RWPE2 (cell line): ENCODE data around the gene ELOVL7.
"Not testable (repeated sequence)": the region's sequence is repeated elsewhere in the genome, so short reads cannot be mapped to it uniquely, and the experiment has no call there.

Source experiments
- ATAC-seq: fragments of 200-7000 bp; cut with Tn5 transposase; 3 replicates; pipeline ENCODE4 v1.9.1; 2021; ENCODE audit warnings: low read depth
- DNase-seq: peaks from one replicate; pipeline ENCODE4 v3.0.0-alpha.2; 2020; ENCODE audit warnings: low spot score
- H3K27ac ChIP-seq: fragments of 450-650 bp; 2 replicates; pipeline ENCODE4 v1.5.1; 2017; ENCODE audit warnings: mild to moderate bottlenecking; ENCODE audit not compliant: poor library complexity, severe bottlenecking
- H3K27me3 ChIP-seq: fragments of 250-450 bp; sonication (Bioruptor Pico); 2 replicates; pipeline ENCODE4 v1.5.1; 2021; ENCODE audit warnings: mild to moderate bottlenecking, moderate library complexity; ENCODE audit not compliant: insufficient read depth, poor library complexity, severe bottlenecking
- H3K36me3 ChIP-seq: fragments of 250-450 bp; sonication (Bioruptor Pico); 2 replicates; pipeline ENCODE4 v1.5.1; 2020; ENCODE audit warnings: low read depth, mild to moderate bottlenecking, moderate library complexity
- H3K4me1 ChIP-seq: fragments of 250-450 bp; sonication (Bioruptor Pico); 2 replicates; pipeline ENCODE4 v1.5.1; 2021; ENCODE audit warnings: mild to moderate bottlenecking, moderate library complexity; ENCODE audit not compliant: insufficient read depth, poor library complexity, severe bottlenecking
- H3K4me3 ChIP-seq: fragments of 250-450 bp; sonication (Bioruptor Pico); 2 replicates; pipeline ENCODE4 v1.5.1; 2021; ENCODE audit warnings: mild to moderate bottlenecking, moderate library complexity; ENCODE audit not compliant: severe bottlenecking
- H3K9me3 ChIP-seq: fragments of 250-450 bp; sonication (Bioruptor Pico); 2 replicates; pipeline ENCODE4 v1.5.1; 2021; ENCODE audit warnings: mild to moderate bottlenecking, moderate library complexity; ENCODE audit not compliant: severe bottlenecking
- CTCF ChIP-seq: fragments of 450-650 bp; IDR thresholded peaks from one replicate; pipeline ENCODE4 v1.5.1; 2017; ENCODE audit warnings: mild to moderate bottlenecking, moderate library complexity; ENCODE audit not compliant: poor library complexity, severe bottlenecking

The ELOVL7 gene

DNA sequence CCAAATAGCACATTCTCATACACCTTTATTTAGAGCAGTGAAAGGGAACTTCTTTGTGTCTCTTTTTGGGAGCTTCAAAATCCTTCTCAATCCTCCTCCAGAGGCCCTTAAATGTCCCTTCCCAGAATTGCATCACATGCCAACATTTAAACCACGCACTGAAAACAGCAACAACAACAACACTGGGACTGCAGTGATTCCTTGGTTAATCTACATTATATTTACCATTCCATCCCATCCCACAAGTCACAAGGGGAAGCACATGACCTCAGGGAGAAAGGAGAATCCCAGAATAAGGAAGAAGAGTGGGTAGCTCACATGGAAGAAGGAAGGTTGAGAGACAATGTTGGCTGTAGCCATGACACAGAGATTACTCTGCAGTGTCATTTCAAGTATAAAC is 41.1 kb downstream of the ELOVL7 start:
- no peak overlapping the region for H3K27ac ChIP-seq
- no peak for TF ChIP-seq CTCF
- no peaks in the 10 kb centered on the region for H3K36me3 ChIP-seq
- H3K4me3 ChIP-seq = no peak overlapping the region
- ATAC-seq = no peak
- H3K9me3 ChIP-seq = no peaks in the 10 kb centered on the region
- no peak for DNase-seq
- H3K27me3 ChIP-seq = no peaks in the 10 kb centered on the region
- peaks cover 4% of the 10 kb centered on the region for H3K4me1 ChIP-seq

- H3K4me3 ChIP-seq = no peak overlapping the region
- no peak overlapping the region for H3K27ac ChIP-seq
- no peaks in the 10 kb centered on the region for H3K27me3 ChIP-seq
- no peaks in the 10 kb centered on the region for H3K36me3 ChIP-seq
- no peak for DNase-seq
- peaks cover 4% of the 10 kb centered on the region for H3K4me1 ChIP-seq
- H3K9me3 ChIP-seq = no peaks in the 10 kb centered on the region
- no peak for TF ChIP-seq CTCF
- no peak for ATAC-seq
Observed at GRCh38 chr5:60802226-60802625, 41.8 kb downstream of the ELOVL7 start.

GRCh38 chr5:60797482-60798153 is 46.5 kb downstream of the ELOVL7 start:
- H3K4me3 ChIP-seq = no peak overlapping the region

GRCh38 chr5:60795424-60795950 is 48.6 kb downstream of the ELOVL7 start:
- not testable (repeated sequence) for H3K27ac ChIP-seq, H3K4me3 ChIP-seq, H3K27me3 ChIP-seq, H3K9me3 ChIP-seq, H3K4me1 ChIP-seq, DNase-seq, H3K36me3 ChIP-seq, ATAC-seq

More at GRCh38 chr5:60797482-60798153, 46.5 kb downstream of the ELOVL7 start:
- no peak for TF ChIP-seq CTCF
- no peak for ATAC-seq
- no peaks in the 10 kb centered on the region for H3K4me1 ChIP-seq
- no peak overlapping the region for H3K27ac ChIP-seq
- no peaks in the 10 kb centered on the region for H3K27me3 ChIP-seq
- no peaks in the 10 kb centered on the region for H3K9me3 ChIP-seq
- DNase-seq = no peak
- H3K36me3 ChIP-seq = no peaks in the 10 kb centered on the region

GRCh38 chr5:60794691-60795090 is 49.4 kb downstream of the ELOVL7 start:
- ATAC-seq = no peak
- Histone ChIP-seq H3K27ac (no peak overlapping the region), H3K4me1 (no peaks in the 10 kb centered on the region), H3K9me3 (no peaks in the 10 kb centered on the region), H3K4me3 (no peak overlapping the region), H3K27me3 (no peaks in the 10 kb centered on the region), H3K36me3 (no peaks in the 10 kb centered on the region)
- TF ChIP-seq CTCF = no peak
- no peak for DNase-seq
